Measurements from ENCODE around the gene PLA2G4D.

The PLA2G4D gene

DNA sequence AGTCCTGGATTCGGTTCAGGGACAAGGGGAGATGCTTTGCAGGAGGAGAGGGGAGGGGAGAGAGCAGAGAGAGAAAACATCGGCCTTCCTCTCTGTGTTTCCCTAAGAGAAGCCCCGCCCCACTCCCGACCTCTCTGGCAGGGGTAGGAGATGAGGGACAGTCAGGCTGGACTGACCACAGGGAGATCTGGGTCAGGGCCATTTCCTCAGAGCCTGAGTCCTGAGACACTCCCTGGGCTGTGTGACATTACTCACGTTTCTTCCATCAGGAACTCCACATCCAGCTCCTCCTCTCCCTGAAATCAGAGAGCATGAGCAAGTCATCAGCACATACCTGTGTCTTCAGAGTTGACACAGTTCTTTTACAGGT is 9.1 kb downstream of the PLA2G4D start:
- no peak overlapping the region for H3K4me3 ChIP-seq
- peaks cover 46% of the 10 kb centered on the region for H3K4me1 ChIP-seq
- no peak overlapping the region for H3K27ac ChIP-seq
- TF ChIP-seq Cebpa-rat (IDR thresholded peaks at IDR 0.05), result no peak
- H3K4me2 ChIP-seq, result peak overlapping the region; percentile 15; the same call in 1 of the 2 replicates
- H3K9ac ChIP-seq, result no peak overlapping the region
- H4K20me1 ChIP-seq, result no peaks in the 10 kb centered on the region
- H3K27me3 ChIP-seq, result no peaks in the 10 kb centered on the region
- H3K9me3 ChIP-seq, result no peaks in the 10 kb centered on the region
- H3K36me3 ChIP-seq, result no peaks in the 10 kb centered on the region

DNA sequence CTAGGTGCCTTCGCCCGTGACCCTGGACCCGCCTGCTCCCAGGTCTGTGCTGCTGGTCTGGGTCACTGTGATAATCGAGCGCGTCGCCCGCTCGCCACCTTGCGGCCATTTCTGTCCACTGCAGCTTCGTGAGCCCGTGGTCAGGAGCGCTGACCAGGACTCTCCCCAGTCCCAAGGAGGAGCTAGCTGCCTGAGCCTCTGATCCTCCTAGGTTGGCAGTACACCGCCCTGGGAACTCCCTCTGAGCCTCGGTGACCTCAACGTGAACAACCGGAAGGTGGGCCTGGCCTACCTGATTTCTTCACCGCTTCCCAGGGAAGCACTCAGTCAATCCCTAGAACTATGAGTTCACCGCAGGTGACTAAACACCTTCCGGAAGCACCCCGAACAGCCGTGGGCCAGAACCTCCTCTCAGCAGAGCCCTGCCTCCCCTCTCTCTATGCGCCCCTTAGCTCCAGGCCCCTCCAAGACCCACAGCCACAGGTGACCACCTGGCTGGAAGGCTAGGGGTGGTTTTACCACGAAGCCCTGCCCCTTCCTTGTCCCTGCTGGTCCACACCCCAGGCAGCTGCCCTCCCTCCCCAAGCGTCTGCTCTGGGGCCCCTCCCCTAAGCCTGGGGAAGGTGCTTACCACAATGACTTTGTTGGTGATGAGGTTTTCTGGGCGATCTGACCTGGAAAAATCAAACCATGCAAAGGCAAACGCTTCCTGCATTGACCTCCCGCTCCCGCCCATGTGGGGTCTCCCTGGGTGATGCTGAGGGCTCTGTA is 9.7 kb downstream of the PLA2G4D start:
- no peaks in the 10 kb centered on the region for H3K9me3 ChIP-seq
- H3K27ac ChIP-seq, result no peak overlapping the region
- H3K27me3 ChIP-seq, result no peaks in the 10 kb centered on the region
- peak overlapping the region; percentile 15; the same call in 1 of the 2 replicates for H3K4me2 ChIP-seq
- H3K4me1 ChIP-seq, result peaks cover 43% of the 10 kb centered on the region
- no peak for TF ChIP-seq Cebpa-rat (IDR thresholded peaks at IDR 0.05)
- H3K36me3 ChIP-seq, result no peaks in the 10 kb centered on the region
- H3K4me3 ChIP-seq, result no peak overlapping the region
- H4K20me1 ChIP-seq, result no peaks in the 10 kb centered on the region
- no peak overlapping the region for H3K9ac ChIP-seq

DNA sequence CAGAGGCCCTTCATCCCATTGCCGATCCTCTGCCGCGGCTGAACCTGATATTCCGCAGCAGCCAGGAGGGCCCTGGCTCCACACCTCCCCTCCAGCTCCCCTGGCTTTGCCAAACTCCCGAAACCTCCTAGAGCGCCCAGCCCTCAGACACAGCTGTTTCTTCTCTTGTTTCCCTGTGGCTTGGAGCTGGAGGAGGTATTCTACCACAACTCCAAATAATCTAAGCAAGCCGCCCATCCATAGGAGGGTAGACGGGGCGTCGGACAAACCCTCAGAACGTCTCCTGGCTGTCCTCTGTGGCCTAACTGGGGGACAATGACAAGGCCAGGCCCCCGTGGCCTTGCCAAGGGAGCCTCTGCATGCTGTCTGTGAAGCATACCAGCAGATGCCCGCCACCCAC is 10.4 kb downstream of the PLA2G4D start:
- Histone ChIP-seq H3K27me3 (no peaks in the 10 kb centered on the region), H3K9me3 (no peaks in the 10 kb centered on the region), H3K9ac (no peak overlapping the region), H3K27ac (no peak overlapping the region), H4K20me1 (no peaks in the 10 kb centered on the region), H3K36me3 (no peaks in the 10 kb centered on the region), H3K4me2 (no peak overlapping the region; the same call in 1 of the 2 replicates), H3K4me3 (no peak overlapping the region), H3K4me1 (peaks cover 36% of the 10 kb centered on the region)
- no peak for TF ChIP-seq Cebpa-rat (IDR thresholded peaks at IDR 0.05)

DNA sequence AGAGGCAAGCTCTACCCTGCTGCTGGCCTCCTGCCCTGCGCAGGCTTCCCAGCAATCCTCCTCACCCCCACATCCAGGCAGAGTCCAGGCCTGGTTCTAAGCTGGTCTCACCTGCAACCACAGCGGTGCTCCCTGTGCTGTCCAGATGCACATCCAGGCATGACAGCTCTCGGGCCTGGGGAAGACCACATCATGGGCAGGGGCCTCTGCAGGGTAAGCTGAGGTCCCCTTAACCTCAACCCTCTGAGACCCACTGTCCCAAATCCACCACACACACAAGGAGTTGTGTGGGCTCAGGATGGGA is 10.8 kb downstream of the PLA2G4D start:
- peaks cover 32% of the 10 kb centered on the region for H3K4me1 ChIP-seq
- no peak overlapping the region for H3K27ac ChIP-seq

DNA sequence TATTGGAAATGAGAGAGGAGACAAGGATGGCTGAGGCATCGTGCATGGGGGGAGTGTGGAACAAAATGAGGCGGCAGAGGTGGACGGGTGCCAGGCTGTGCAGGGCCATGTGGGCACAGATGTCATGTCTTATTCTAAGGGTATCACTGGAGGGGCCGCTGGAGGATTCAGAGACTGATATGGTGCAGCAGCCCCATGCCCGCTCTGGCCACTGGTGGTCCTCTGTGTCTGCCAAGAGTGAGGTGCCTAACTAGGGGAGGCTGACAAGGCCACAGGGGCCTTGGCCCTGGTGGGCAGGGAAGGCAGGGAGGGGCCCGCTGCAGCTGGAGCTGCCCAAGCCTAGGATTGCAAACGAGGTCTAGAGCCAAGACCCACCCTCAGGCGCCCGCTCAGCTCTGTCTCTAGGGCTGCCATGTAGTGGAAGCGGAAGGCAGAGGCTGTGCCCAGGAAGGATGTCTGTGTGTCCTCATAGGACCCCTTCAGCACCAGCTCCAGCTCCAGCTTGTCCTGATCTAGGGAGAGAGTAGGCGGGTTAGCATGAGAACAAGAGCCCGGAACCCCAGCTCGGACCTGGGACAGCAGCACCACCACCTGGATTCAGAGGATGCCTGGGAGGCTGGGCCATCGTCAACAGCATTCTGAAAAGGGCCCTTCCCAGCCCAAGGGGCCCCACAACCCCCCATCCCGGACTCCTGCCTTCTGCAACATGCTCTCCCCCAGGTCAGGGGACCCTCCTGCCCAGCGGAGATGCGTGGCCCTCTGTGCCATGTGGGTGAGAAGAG is 11.3 kb downstream of the PLA2G4D start:
- H3K4me1 ChIP-seq, result peaks cover 27% of the 10 kb centered on the region
- no peak overlapping the region for H3K27ac ChIP-seq
- no peaks in the 10 kb centered on the region for H3K36me3 ChIP-seq
- TF ChIP-seq Cebpa-rat (IDR thresholded peaks at IDR 0.05), result no peak
- H3K9me3 ChIP-seq, result no peaks in the 10 kb centered on the region
- H3K9ac ChIP-seq, result no peak overlapping the region
- H3K4me2 ChIP-seq, result no peak overlapping the region
- no peak overlapping the region for H3K4me3 ChIP-seq
- H4K20me1 ChIP-seq, result no peaks in the 10 kb centered on the region
- no peaks in the 10 kb centered on the region for H3K27me3 ChIP-seq

More for the DNA sequence above, 10.8 kb downstream of the PLA2G4D start:
- no peak overlapping the region for H3K4me2 ChIP-seq
- H3K9me3 ChIP-seq, result no peaks in the 10 kb centered on the region
- H3K36me3 ChIP-seq, result no peaks in the 10 kb centered on the region
- no peaks in the 10 kb centered on the region for H3K27me3 ChIP-seq
- H3K9ac ChIP-seq, result no peak overlapping the region
- H3K4me3 ChIP-seq, result no peak overlapping the region
- TF ChIP-seq Cebpa-rat (IDR thresholded peaks at IDR 0.05), result no peak
- no peaks in the 10 kb centered on the region for H4K20me1 ChIP-seq

DNA sequence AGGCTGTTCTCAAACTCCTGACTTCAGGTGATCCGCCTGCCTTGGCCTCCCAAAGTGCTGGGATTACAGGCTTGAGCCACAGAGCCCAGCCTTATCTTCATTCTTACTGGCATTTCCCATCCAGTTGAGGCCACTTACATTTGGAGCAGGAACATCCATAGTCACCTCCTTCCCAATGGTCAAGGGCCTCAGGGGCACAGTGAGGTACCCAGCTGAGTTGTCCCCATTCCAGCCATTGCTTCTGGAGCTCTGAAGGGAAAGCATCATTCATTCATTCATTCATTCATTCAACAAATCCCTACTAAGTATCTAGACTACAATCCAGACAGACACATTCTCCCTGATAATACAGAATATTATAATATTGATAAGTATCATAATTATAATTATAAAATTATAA is 12.2 kb downstream of the PLA2G4D start:
- Histone ChIP-seq H4K20me1 (no peaks in the 10 kb centered on the region), H3K9ac (no peak overlapping the region), H3K27ac (no peak overlapping the region), H3K27me3 (no peaks in the 10 kb centered on the region), H3K4me2 (no peak overlapping the region), H3K4me3 (no peak overlapping the region), H3K9me3 (no peaks in the 10 kb centered on the region), H3K4me1 (peaks cover 23% of the 10 kb centered on the region), H3K36me3 (no peaks in the 10 kb centered on the region)
- TF ChIP-seq Cebpa-rat (IDR thresholded peaks at IDR 0.05), result no peak

DNA sequence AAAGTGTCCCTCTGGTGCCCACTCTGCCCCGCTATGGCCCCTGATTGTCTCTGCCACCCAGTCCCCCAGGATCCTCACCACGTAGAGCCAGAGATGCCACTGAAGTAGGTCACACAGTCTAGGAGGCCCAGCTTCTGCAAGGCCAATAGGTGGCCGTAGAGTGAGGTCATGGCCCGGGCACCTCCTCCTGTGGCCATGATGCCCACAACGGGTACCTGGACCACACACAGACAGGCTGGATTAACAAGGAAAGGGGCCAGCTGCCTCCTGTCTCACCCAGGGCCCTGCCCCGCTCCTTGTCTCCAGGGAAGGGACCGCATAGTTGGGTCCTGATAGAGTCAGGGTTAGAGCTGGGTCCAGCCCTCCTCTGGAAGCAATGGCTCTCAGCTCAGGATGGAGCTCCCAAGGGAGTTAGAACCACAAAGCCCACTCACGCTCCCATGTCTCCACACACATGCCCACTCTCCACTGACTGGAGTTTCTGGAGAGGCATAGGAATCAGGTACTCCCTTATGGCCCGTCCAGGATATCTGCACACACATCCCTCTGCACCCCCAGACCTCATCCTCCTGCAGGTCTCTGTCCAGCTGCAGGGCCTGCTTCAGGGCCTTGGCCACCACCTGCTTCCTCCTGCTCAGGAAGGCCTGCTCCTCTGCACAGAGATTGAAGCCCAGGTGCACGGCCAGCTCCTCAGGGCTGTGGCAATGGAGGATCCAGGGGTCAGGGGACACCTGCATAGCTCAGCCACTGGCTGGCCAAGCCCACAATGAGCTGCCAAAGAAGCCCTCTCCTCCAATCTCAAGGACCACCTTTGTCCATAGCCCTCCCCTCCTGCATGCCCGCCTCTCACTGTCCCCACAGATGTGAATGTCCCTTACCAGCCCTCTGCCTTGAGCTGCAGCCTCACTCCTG is 13.2 kb downstream of the PLA2G4D start:
- Histone ChIP-seq H3K36me3 (no peaks in the 10 kb centered on the region), H3K9ac (no peak overlapping the region), H3K9me3 (no peaks in the 10 kb centered on the region), H3K4me2 (peak overlapping the region; percentile 29), H3K4me3 (no peak overlapping the region), H4K20me1 (no peaks in the 10 kb centered on the region), H3K27me3 (no peaks in the 10 kb centered on the region), H3K27ac (no peak overlapping the region), H3K4me1 (peaks cover 23% of the 10 kb centered on the region)
- no peak for TF ChIP-seq Cebpa-rat (IDR thresholded peaks at IDR 0.05)

DNA sequence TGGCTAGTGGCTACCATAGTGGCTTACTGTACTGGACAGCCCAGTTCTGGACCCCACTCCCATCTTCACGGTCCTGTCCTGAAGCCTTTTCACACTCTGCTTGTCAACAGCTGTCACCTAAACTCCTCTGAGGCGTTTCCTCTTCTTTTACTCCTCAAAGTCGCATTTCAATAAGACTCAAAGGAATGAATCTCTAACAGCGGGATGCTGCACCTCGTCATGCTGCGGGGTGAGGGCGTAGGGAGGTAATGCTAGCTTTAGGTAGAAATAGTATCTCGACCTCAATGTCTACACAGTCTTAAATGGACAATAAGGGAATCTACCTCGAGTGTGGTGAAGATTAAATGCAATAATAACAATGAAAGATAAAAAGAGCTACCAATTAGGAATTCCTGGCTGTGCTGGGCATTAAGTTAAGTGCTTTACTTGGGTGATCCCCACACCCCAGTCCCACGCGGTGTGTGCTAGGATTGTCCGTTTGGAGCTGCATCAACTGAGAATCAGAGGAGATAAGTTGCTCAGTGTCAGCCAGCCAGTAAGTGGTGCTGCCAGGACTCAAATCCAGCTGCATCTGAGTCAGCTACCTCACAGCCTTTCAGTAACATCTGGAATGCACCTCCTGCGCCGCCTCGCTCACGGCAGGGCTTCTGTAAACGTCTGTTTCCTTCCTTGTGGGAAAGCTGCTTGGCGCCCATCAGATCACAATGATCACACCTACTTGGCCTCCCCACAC is 14.0 kb downstream of the PLA2G4D start:
- Histone ChIP-seq H3K36me3 (no peaks in the 10 kb centered on the region), H3K4me3 (no peak overlapping the region), H3K9ac (no peak overlapping the region), H3K4me1 (peaks cover 26% of the 10 kb centered on the region), H3K27ac (no peak overlapping the region), H3K27me3 (no peaks in the 10 kb centered on the region), H3K9me3 (no peaks in the 10 kb centered on the region), H4K20me1 (no peaks in the 10 kb centered on the region), H3K4me2 (peak overlapping the region; percentile 29)
- TF ChIP-seq Cebpa-rat (IDR thresholded peaks at IDR 0.05), result no peak

DNA sequence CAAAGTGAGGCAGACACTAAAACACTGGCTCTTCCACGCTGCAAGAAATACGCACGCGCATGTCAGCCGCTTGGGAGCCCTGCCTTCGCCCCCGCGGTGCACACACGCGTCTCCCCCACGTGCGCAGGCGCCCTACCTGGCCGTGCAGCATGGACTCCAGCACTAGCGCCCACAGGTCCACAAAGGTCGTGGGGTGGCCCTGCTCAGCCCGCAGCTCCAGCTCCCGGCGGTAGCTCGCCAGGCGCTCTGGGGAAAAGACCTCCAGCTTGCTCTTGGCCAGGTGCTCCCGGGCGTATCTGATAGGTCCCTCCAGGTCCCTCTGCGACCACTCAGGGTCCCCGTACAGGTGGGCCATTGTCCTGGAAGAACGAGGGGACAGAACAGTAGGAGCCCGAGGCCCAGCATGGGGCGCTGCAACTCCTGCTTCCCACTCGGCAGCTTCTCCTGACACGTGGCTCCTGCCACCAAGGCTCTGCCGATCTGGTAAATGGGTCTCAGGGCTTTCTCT is 14.9 kb downstream of the PLA2G4D start:
- no peaks in the 10 kb centered on the region for H4K20me1 ChIP-seq
- no peaks in the 10 kb centered on the region for H3K36me3 ChIP-seq
- no peak overlapping the region for H3K4me3 ChIP-seq
- no peak overlapping the region for H3K9ac ChIP-seq
- H3K27me3 ChIP-seq, result no peaks in the 10 kb centered on the region
- no peaks in the 10 kb centered on the region for H3K9me3 ChIP-seq
- H3K4me1 ChIP-seq, result peaks cover 20% of the 10 kb centered on the region
- TF ChIP-seq Cebpa-rat (IDR thresholded peaks at IDR 0.05), result no peak
- H3K4me2 ChIP-seq, result no peak overlapping the region
- no peak overlapping the region for H3K27ac ChIP-seq
